ENCODE data around the gene CD93. TPM values are rescaled to one million over a fixed set of nuclear protein-coding genes. Genes with fewer than 3 reads are reported as not detected.
A peak's percentile ranks its signal among the peaks of the same experiment; 100 is the strongest.

The CD93 gene
- total RNA-seq, 1 donor from 2014 or later = 0.44 TPM

- Mint-ChIP-seq H3K4me1 (peaks cover 14% of the 10 kb centered on the region), H3K9me3 (no peaks in the 10 kb centered on the region), H3K36me3 (ENCODE audit: low read depth) (no peaks in the 10 kb centered on the region), H3K4me3 (peak overlapping the region; percentile 62), H3K27me3 (ENCODE audit: low read depth) (peaks cover 99% of the 10 kb centered on the region), H3K27ac (ENCODE audit: unreplicated experiment) (no peak overlapping the region)
- peak; percentile 14 for DNase-seq (ENCODE audit: low read depth, low spot score)
- TF ChIP-seq CTCF (conservative IDR thresholded peaks at IDR 0.05) = peak; percentile 59
Observed at GRCh38 chr20:23048283-23049200, 37.6 kb downstream of the CD93 start.

DNA sequence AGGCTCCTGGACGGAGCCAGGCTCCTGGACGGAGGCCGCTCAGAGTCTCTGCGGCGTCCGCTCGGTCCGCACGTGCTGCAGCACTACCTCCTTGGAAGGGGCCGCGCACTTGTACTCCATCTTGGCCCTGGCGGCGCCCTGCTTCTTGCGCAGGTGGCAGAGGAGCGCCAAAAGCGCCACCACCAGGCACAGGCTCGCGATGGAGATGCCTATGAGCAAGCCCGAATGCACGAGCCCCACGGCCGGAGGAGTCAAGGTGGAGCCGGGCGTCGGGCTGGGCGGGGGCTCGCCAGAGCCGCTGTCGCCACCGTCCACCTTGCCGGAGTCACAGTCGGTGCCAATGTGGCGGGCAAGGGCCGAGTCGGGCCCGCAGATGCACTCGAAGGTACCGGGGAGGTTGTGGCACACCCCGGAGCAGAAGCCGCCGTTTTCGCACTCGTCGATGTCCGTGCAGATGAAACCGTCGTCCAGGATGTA is 38.3 kb downstream of the CD93 start:
- TF ChIP-seq CTCF (conservative IDR thresholded peaks at IDR 0.05) = no peak
- Mint-ChIP-seq H3K27me3 (ENCODE audit: low read depth) (peaks cover 99% of the 10 kb centered on the region), H3K27ac (ENCODE audit: unreplicated experiment) (no peak overlapping the region), H3K9me3 (no peaks in the 10 kb centered on the region), H3K4me3 (peak overlapping the region; percentile 56), H3K36me3 (ENCODE audit: low read depth) (no peaks in the 10 kb centered on the region), H3K4me1 (peaks cover 14% of the 10 kb centered on the region)
- DNase-seq (ENCODE audit: low read depth, low spot score) = no peak

GRCh38 chr20:23047001-23047737 is 39.0 kb downstream of the CD93 start:
- DNase-seq (ENCODE audit: low read depth, low spot score) = no peak
- H3K36me3 Mint-ChIP-seq (ENCODE audit: low read depth) = no peaks in the 10 kb centered on the region
- H3K27ac Mint-ChIP-seq (ENCODE audit: unreplicated experiment) = no peak overlapping the region
- TF ChIP-seq CTCF (conservative IDR thresholded peaks at IDR 0.05) = no peak
- no peak overlapping the region for H3K4me3 Mint-ChIP-seq
- H3K27me3 Mint-ChIP-seq (ENCODE audit: low read depth) = peaks cover 99% of the 10 kb centered on the region
- H3K4me1 Mint-ChIP-seq = peaks cover 14% of the 10 kb centered on the region
- H3K9me3 Mint-ChIP-seq = no peaks in the 10 kb centered on the region

DNA sequence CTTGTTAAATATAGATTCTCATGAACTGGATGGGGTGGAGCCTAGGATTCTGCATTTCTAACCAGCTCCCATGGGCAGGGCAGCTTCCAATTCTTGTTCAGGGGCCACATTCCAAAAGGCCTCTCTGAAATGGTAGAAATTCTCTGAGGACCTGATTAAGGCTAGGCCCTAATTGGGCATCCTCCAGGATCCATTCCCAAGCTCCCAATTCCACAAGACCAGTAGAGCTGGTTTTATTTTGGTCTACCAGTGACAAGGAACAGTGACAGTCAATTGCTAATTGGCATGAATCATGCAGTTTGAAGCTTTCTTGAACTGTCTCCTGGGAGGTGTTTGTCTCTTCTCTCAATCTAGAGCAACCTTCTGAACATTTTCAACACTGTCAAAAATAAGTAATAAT is 39.7 kb downstream of the CD93 start:
- no peak for DNase-seq (ENCODE audit: low read depth, low spot score)
- Mint-ChIP-seq H3K9me3 (no peaks in the 10 kb centered on the region), H3K27ac (ENCODE audit: unreplicated experiment) (no peak overlapping the region), H3K4me3 (no peak overlapping the region), H3K27me3 (ENCODE audit: low read depth) (peaks cover 99% of the 10 kb centered on the region), H3K4me1 (peaks cover 11% of the 10 kb centered on the region), H3K36me3 (ENCODE audit: low read depth) (no peaks in the 10 kb centered on the region)
- TF ChIP-seq CTCF (conservative IDR thresholded peaks at IDR 0.05) = no peak

- TF ChIP-seq CTCF (conservative IDR thresholded peaks at IDR 0.05) = no peak
- Mint-ChIP-seq H3K9me3 (no peaks in the 10 kb centered on the region), H3K4me1 (peaks cover 4% of the 10 kb centered on the region), H3K36me3 (ENCODE audit: low read depth) (no peaks in the 10 kb centered on the region), H3K27ac (ENCODE audit: unreplicated experiment) (no peak overlapping the region), H3K4me3 (no peak overlapping the region), H3K27me3 (ENCODE audit: low read depth) (peaks cover 100% of the 10 kb centered on the region)
- no peak for DNase-seq (ENCODE audit: low read depth, low spot score)
Observed at GRCh38 chr20:23043376-23043775, 42.7 kb downstream of the CD93 start.
